Eye (tissue), 1 donor: ENCODE measurements around the gene KNG1.
"Not testable (repeated sequence)": the region's sequence is repeated elsewhere in the genome, so short reads cannot be mapped to it uniquely, and the experiment has no call there.

Source experiments
- DNase-seq: peaks from one replicate; pipeline ENCODE4 v3.0.0-alpha.2; 2015

The KNG1 gene

GRCh38 chr3:186717039-186717457, at the start of gene KNG1:
KNG1 (plus strand) TSS chr3:186717359; CDS start chr3:186717543, 184 bp downstream.
- DNase-seq = no peak

- no peak for DNase-seq
Observed at GRCh38 chr3:186668426-186668825, 48.7 kb upstream of the KNG1 start.

- DNase-seq = no peak
Observed at GRCh38 chr3:186669378-186670084, 47.6 kb upstream of the KNG1 start.

- DNase-seq = no peak
Observed at GRCh38 chr3:186670155-186670554, 47.0 kb upstream of the KNG1 start.

GRCh38 chr3:186671051-186671450, 46.1 kb upstream of the KNG1 start:
- DNase-seq = no peak

GRCh38 chr3:186678604-186679003, 38.6 kb upstream of the KNG1 start:
- DNase-seq = no peak

GRCh38 chr3:186679151-186679550, 38.0 kb upstream of the KNG1 start:
- DNase-seq = no peak

- DNase-seq = no peak
Observed at GRCh38 chr3:186680869-186681268, 36.3 kb upstream of the KNG1 start.

- no peak for DNase-seq
Observed at GRCh38 chr3:186682812-186683211, 34.3 kb upstream of the KNG1 start.

- no peak for DNase-seq
Observed at GRCh38 chr3:186683979-186684378, 33.2 kb upstream of the KNG1 start.

- not testable (repeated sequence) for DNase-seq
Observed at GRCh38 chr3:186686475-186686874, 30.7 kb upstream of the KNG1 start.

GRCh38 chr3:186687120-186687651, 30.0 kb upstream of the KNG1 start:
- DNase-seq = no peak

GRCh38 chr3:186690304-186690703, 26.9 kb upstream of the KNG1 start:
- DNase-seq = not testable (repeated sequence)

GRCh38 chr3:186691676-186692075, 25.5 kb upstream of the KNG1 start:
- no peak for DNase-seq

GRCh38 chr3:186693843-186694242, 23.3 kb upstream of the KNG1 start:
- DNase-seq = no peak

GRCh38 chr3:186694288-186695032, 22.7 kb upstream of the KNG1 start:
- DNase-seq = no peak

GRCh38 chr3:186696522-186696921, 20.6 kb upstream of the KNG1 start:
- no peak for DNase-seq

- no peak for DNase-seq
Observed at GRCh38 chr3:186697510-186697909, 19.6 kb upstream of the KNG1 start.

GRCh38 chr3:186700267-186700666, 16.9 kb upstream of the KNG1 start:
- no peak for DNase-seq

- DNase-seq = not testable (repeated sequence)
Observed at GRCh38 chr3:186702451-186702850, 14.7 kb upstream of the KNG1 start.

GRCh38 chr3:186705882-186706780, 11.0 kb upstream of the KNG1 start:
- DNase-seq = no peak

GRCh38 chr3:186708983-186709679, 8.0 kb upstream of the KNG1 start:
- DNase-seq = no peak
